NCI-H1694 treated with DMSO at 0.1 percent for 48 hours (cell line): ENCODE results near the gene JAG1.
"Not testable (repeated sequence)": the region's sequence is repeated elsewhere in the genome, so short reads cannot be mapped to it uniquely, and the experiment has no call there.

Experiments used
- DNase-seq: peaks from one replicate; lab custom pipeline; 2025; lab: John Stamatoyannopoulos, UW

Gene JAG1

GRCh38 chr20:10637031-10637559, 36.7 kb downstream of the JAG1 start:
- no peak for DNase-seq

- DNase-seq: no peak
Measured at GRCh38 chr20:10636326-10636818, 37.4 kb downstream of the JAG1 start.

GRCh38 chr20:10635476-10636208, 38.2 kb downstream of the JAG1 start:
- no peak for DNase-seq

- DNase-seq: no peak
Measured at GRCh38 chr20:10634683-10635411, 39.0 kb downstream of the JAG1 start.

GRCh38 chr20:10634211-10634610, 39.6 kb downstream of the JAG1 start:
- no peak for DNase-seq

GRCh38 chr20:10633718-10634117, 40.1 kb downstream of the JAG1 start:
- no peak for DNase-seq

GRCh38 chr20:10632721-10633509, 40.9 kb downstream of the JAG1 start:
- DNase-seq: no peak

GRCh38 chr20:10631126-10631525, 42.7 kb downstream of the JAG1 start:
- DNase-seq: no peak

GRCh38 chr20:10629946-10630650, 43.7 kb downstream of the JAG1 start:
- no peak for DNase-seq

GRCh38 chr20:10626896-10627295, 46.9 kb downstream of the JAG1 start:
- no peak for DNase-seq

GRCh38 chr20:10625641-10626040, 48.2 kb downstream of the JAG1 start:
- no peak for DNase-seq

- DNase-seq: no peak
Measured at GRCh38 chr20:10622657-10623418, 51.0 kb downstream of the JAG1 start.

- DNase-seq: no peak
Measured at GRCh38 chr20:10621149-10621548, 52.6 kb downstream of the JAG1 start.

- DNase-seq: no peak
Measured at GRCh38 chr20:10619427-10619826, 54.4 kb downstream of the JAG1 start.

- DNase-seq: no peak
Measured at GRCh38 chr20:10618611-10619245, 55.1 kb downstream of the JAG1 start.

- not testable (repeated sequence) for DNase-seq
Measured at GRCh38 chr20:10617549-10618133, 56.2 kb downstream of the JAG1 start.

- DNase-seq: no peak
Measured at GRCh38 chr20:10616212-10616611, 57.6 kb downstream of the JAG1 start.

- DNase-seq: no peak
Measured at GRCh38 chr20:10613911-10614310, 59.9 kb downstream of the JAG1 start.

GRCh38 chr20:10613426-10613825, 60.4 kb downstream of the JAG1 start:
- not testable (repeated sequence) for DNase-seq

- DNase-seq: no peak
Measured at GRCh38 chr20:10611357-10611756, 62.4 kb downstream of the JAG1 start.
